GM23338 (cell line): ENCODE measurements around the gene SNX9. TPM values are rescaled to one million over a fixed set of nuclear protein-coding genes. Genes with fewer than 3 reads are reported as not detected.

Experiments used
- ATAC-seq: fragments of 200-7000 bp; cut with Tn5 transposase; 3 replicates; pipeline ENCODE4 v1.9.1; 2020
- DNase-seq: peaks from one replicate; pipeline ENCODE4 v3.0.0-alpha.2; 2015; ENCODE audit warnings: low spot score
- H2AFZ ChIP-seq: fragments of 200-600 bp; sonication (generic); 2 replicates; pipeline ENCODE4 v1.8.0; 2016; ENCODE audit warnings: antibody characterized with exemption, mild to moderate bottlenecking, moderate library complexity
- H3F3A ChIP-seq: fragments of 200-600 bp; sonication (generic); replicated peaks from 2 replicates; pipeline ENCODE4 v1.8.0; 2017; ENCODE audit warnings: antibody characterized with exemption, mixed run types, low read depth
- H3K27ac ChIP-seq: fragments of 200-600 bp; sonication (generic); 2 replicates; pipeline ENCODE4 v1.6.1; 2016; ENCODE audit warnings: low read depth
- H3K27me3 ChIP-seq: fragments of 200-600 bp; sonication (generic); 2 replicates; pipeline ENCODE4 v1.8.0; 2016; ENCODE audit warnings: mild to moderate bottlenecking, mixed run types, moderate library complexity; ENCODE audit not compliant: insufficient read depth
- H3K36me3 ChIP-seq: fragments of 200-600 bp; sonication (generic); 2 replicates; pipeline ENCODE4 v1.8.0; 2016; ENCODE audit warnings: mild to moderate bottlenecking; ENCODE audit not compliant: insufficient read depth
- H3K4me1 ChIP-seq: fragments of 200-600 bp; sonication (generic); 2 replicates; pipeline ENCODE4 v1.8.0; 2016; ENCODE audit warnings: mild to moderate bottlenecking, moderate library complexity; ENCODE audit not compliant: insufficient read depth
- H3K4me2 ChIP-seq: fragments of 200-600 bp; sonication (generic); 2 replicates; pipeline ENCODE4 v1.7.1; 2017; ENCODE audit warnings: mixed run types
- H3K4me3 ChIP-seq: fragments of 200-600 bp; sonication (generic); 2 replicates; pipeline ENCODE4 v1.6.1; 2016; ENCODE audit warnings: mixed run types
- H3K79me2 ChIP-seq: fragments of 200-600 bp; sonication (generic); replicated peaks from 2 replicates; pipeline ENCODE4 v1.8.0; 2017; ENCODE audit warnings: mild to moderate bottlenecking; ENCODE audit not compliant: insufficient read depth
- H3K9me2 ChIP-seq: fragments of 200-600 bp; sonication (generic); 2 replicates; pipeline ENCODE4 v1.8.0; 2017; ENCODE audit not compliant: insufficient read depth
- H4K20me1 ChIP-seq: fragments of 200-600 bp; sonication (generic); replicated peaks from 2 replicates; pipeline ENCODE4 v1.8.0; 2017; ENCODE audit warnings: mild to moderate bottlenecking; ENCODE audit not compliant: insufficient read depth
- H3K27ac Mint-ChIP-seq: 2 replicates; pipeline ENCODE4 v1.8.0; 2020; ENCODE audit warnings: inconsistent platforms, mild to moderate bottlenecking, moderate library complexity, mixed read lengths
- H3K27me3 Mint-ChIP-seq: 3 replicates; pipeline ENCODE4 v1.8.0; 2022; ENCODE audit warnings: low read depth, mild to moderate bottlenecking, moderate library complexity, mixed read lengths, inconsistent platforms; ENCODE audit not compliant: insufficient read depth, poor library complexity
- H3K36me3 Mint-ChIP-seq: 3 replicates; pipeline ENCODE4 v1.8.0; 2021; ENCODE audit warnings: low read depth, mild to moderate bottlenecking, inconsistent platforms, moderate library complexity, mixed read lengths
- H3K4me1 Mint-ChIP-seq: 3 replicates; pipeline ENCODE4 v1.8.0; 2020; ENCODE audit warnings: mild to moderate bottlenecking, inconsistent platforms, mixed read lengths
- H3K4me3 Mint-ChIP-seq: 3 replicates; pipeline ENCODE4 v1.8.0; 2021; ENCODE audit warnings: moderate library complexity, mild to moderate bottlenecking, inconsistent platforms, mixed read lengths
- H3K9me3 Mint-ChIP-seq: 3 replicates; pipeline ENCODE4 v1.8.0; 2020; ENCODE audit warnings: moderate library complexity, mild to moderate bottlenecking, inconsistent platforms, mixed read lengths
- CTCF ChIP-seq, 2 experiments: fragments of 200-600 bp in 1 of 2; sonication (generic) in 1 of 2; conservative IDR thresholded peaks; 2 replicates each; pipeline versions ENCODE4 v1.5.1 to v1.6.1; 2016 to 2017; ENCODE audit warnings: antibody characterized with exemption in 2 of 2, low read depth in 2 of 2, mild to moderate bottlenecking in 2 of 2, moderate library complexity in 1 of 2
- ETS1 ChIP-seq: IDR thresholded peaks from 2 replicates; pipeline ENCODE4 v1.6.1; 2016; ENCODE audit warnings: antibody characterized with exemption
- EZH2 ChIP-seq: fragments of 200-600 bp; sonication (generic); IDR thresholded peaks from one replicate; pipeline ENCODE4 v1.8.0; 2017; ENCODE audit warnings: antibody characterized with exemption, mild to moderate bottlenecking, low read depth; ENCODE audit not compliant: unreplicated experiment
- JUNB ChIP-seq: IDR thresholded peaks from one replicate; pipeline ENCODE4 v1.6.1; 2016; ENCODE audit warnings: antibody characterized with exemption; ENCODE audit not compliant: unreplicated experiment
- NANOG ChIP-seq: IDR thresholded peaks from 2 replicates; pipeline ENCODE4 v1.6.1; 2016; ENCODE audit warnings: antibody characterized with exemption, borderline replicate concordance
- POLR2AphosphoS5 ChIP-seq: IDR thresholded peaks from 2 replicates; pipeline ENCODE4 v1.6.1; 2016; ENCODE audit warnings: antibody characterized with exemption, low read depth
- STAT1 ChIP-seq: IDR thresholded peaks from one replicate; pipeline ENCODE4 v1.6.1; 2016; ENCODE audit warnings: antibody characterized with exemption; ENCODE audit not compliant: unreplicated experiment
- ZNF331 ChIP-seq: fragments of 250-450 bp; sonication (Bioruptor Pico); IDR thresholded peaks from 2 replicates; pipeline ENCODE4 v1.5.0; 2020; ENCODE audit warnings: low read depth, mild to moderate bottlenecking, moderate library complexity
- ZNF462 ChIP-seq: fragments of 250-450 bp; sonication (Bioruptor Pico); IDR thresholded peaks from 2 replicates; pipeline ENCODE4 v1.5.0; 2020; ENCODE audit warnings: mild to moderate bottlenecking, moderate library complexity
- polyA plus RNA-seq: library from polyadenylated mRNA; unstranded; fragments of >200 nt; fragmentation: Nextera tagmentation; extraction: Ambion mirVana; gene quantifications from 2 replicates; pipeline ENCODE4 v1.2.1, GENCODE V29; 2016
- total RNA-seq: library from RNA; depleted of rRNA; stranded (reverse); fragments of >200 nt; shearing (Covaris generic); gene quantifications from 2 replicates; pipeline ENCODE4 v1.2.3, GENCODE V29; 2014

SNX9 gene
- total and polyA plus RNA-seq, 2 experiments from 2014 or later = 18.4 to 23.3 TPM

GRCh38 chr6:157952861-157953351, 129.9 kb downstream of the SNX9 start:
- H3K79me2 ChIP-seq = no peaks in the 10 kb centered on the region
- peaks cover 4% of the 10 kb centered on the region for H3K27me3 Mint-ChIP-seq
- no peak overlapping the region for H3K4me2 ChIP-seq
- no peaks in the 10 kb centered on the region for H3F3A ChIP-seq
- H3K4me1 ChIP-seq = 0 out of 2 replicates have a peak, but pooled peaks cover 10% of the 10 kb centered on the region
- no peak overlapping the region for H3K4me3 Mint-ChIP-seq
- peaks cover 9% of the 10 kb centered on the region for H3K4me1 Mint-ChIP-seq
- no peak for TF ChIP-seq JUNB
- no peak for TF ChIP-seq CTCF (conservative IDR thresholded peaks at IDR 0.05; ENCODE audit: low read depth in 2 of 2)
- TF ChIP-seq ZNF331 (CRISPR knock-in tag) = no peak
- no peak for TF ChIP-seq ETS1
- no peak for TF ChIP-seq STAT1
- TF ChIP-seq NANOG = no peak
- no peak for TF ChIP-seq ZNF462 (CRISPR knock-in tag)
- TF ChIP-seq EZH2 = no peak
- TF ChIP-seq POLR2AphosphoS5 = no peak
- no peak overlapping the region for H2AFZ ChIP-seq
- no peak overlapping the region for H3K27ac ChIP-seq
- no peak overlapping the region for H3K27ac Mint-ChIP-seq
- peaks cover 17% of the 10 kb centered on the region for H3K9me3 Mint-ChIP-seq
- H3K27me3 ChIP-seq = no peaks in the 10 kb centered on the region
- H3K36me3 Mint-ChIP-seq = peaks cover 4% of the 10 kb centered on the region; the same call in 2 of the 3 replicates
- ATAC-seq = no peak
- no peak for DNase-seq
- H3K36me3 ChIP-seq = no peaks in the 10 kb centered on the region; the same call in 1 of the 2 replicates
- no peaks in the 10 kb centered on the region for H4K20me1 ChIP-seq
- H3K9me2 ChIP-seq = no peaks in the 10 kb centered on the region
- no peak overlapping the region for H3K4me3 ChIP-seq
